Upper lobe of left lung (tissue), 6 donors: ENCODE measurements around the gene ERICH2. TPM values are rescaled to one million over a fixed set of nuclear protein-coding genes. Genes with fewer than 3 reads are reported as not detected.

ENCODE experiments used
- ATAC-seq, 2 donors: fragments of 200-7000 bp; cut with Tn5 transposase; one replicate each; pipeline ENCODE4 v1.9.1; 2022; ENCODE audit warnings: mild to moderate bottlenecking in 2 of 2, moderate library complexity in 2 of 2; ENCODE audit not compliant: low FRiP score in 2 of 2
- DNase-seq, 2 donors: peaks; one replicate each; pipeline ENCODE4 v3.0.0-alpha.2; 2019 to 2020
- H3K27ac ChIP-seq, 4 donors: fragments of 200-600 bp; sonication (generic); one replicate each; pipeline ENCODE4 v1.5.1; 2016 to 2019
- H3K27me3 ChIP-seq, 4 donors: fragments of 200-600 bp; sonication (generic); one replicate each; pipeline ENCODE4 v1.5.1; 2017 to 2019
- H3K36me3 ChIP-seq, 4 donors: fragments of 200-600 bp; sonication (generic); one replicate each; pipeline ENCODE4 v1.5.1; 2016 to 2019
- H3K4me1 ChIP-seq, 4 donors: fragments of 200-600 bp; sonication (generic); one replicate each; pipeline ENCODE4 v1.5.1; 2018 to 2019
- H3K4me3 ChIP-seq, 4 donors: fragments of 200-600 bp; sonication (generic); one replicate each; pipeline ENCODE4 v1.5.1; 2017 to 2019; ENCODE audit warnings: mild to moderate bottlenecking in 2 of 4, moderate library complexity in 1 of 4
- H3K9me3 ChIP-seq, 4 donors: fragments of 200-600 bp; sonication (generic); one replicate each; pipeline ENCODE4 v1.5.1; 2018 to 2019
- CTCF ChIP-seq, 6 experiments: fragments of 450-650 bp in 4 of 6; fragments of 200-600 bp in 2 of 6; sonication (generic) in 2 of 6; IDR thresholded peaks; one replicate each; pipeline ENCODE4 v1.5.1; 2016 to 2019; ENCODE audit warnings: antibody characterized with exemption in 6 of 6
- EP300 ChIP-seq, 4 donors: sonication (generic); formaldehyde crosslinking; IDR thresholded peaks; one replicate each; pipeline ENCODE4 v1.5.1; 2017; ENCODE audit warnings: antibody characterized with exemption in 4 of 4, control low read depth in 2 of 4
- POLR2A ChIP-seq, 4 donors: fragments of 450-650 bp; IDR thresholded peaks; one replicate each; pipeline ENCODE4 v1.5.1; 2016 to 2017; ENCODE audit warnings: antibody characterized with exemption in 4 of 4, mild to moderate bottlenecking in 2 of 4
- POLR2AphosphoS5 ChIP-seq, 2 donors: sonication (generic); formaldehyde crosslinking; IDR thresholded peaks; one replicate each; pipeline ENCODE4 v1.5.1; 2017; ENCODE audit warnings: antibody characterized with exemption in 2 of 2
- WGBS, 2 donors: methylation state at CpG; one replicate each; pipeline ENCODE4 v1.1.5; 2017 to 2018; 5-methylcytosine and 5-hydroxymethylcytosine counted together
- total RNA-seq, 6 donors: library from RNA; depleted of rRNA in 4 of 6; stranded (reverse); fragments of >200 nt in 4 of 6; gene quantifications; one replicate each; pipeline versions ENCODE4 v1.1.0 to v1.2.1, GENCODE V29; 2016 to 2021
- donor health status: DM: no; HTN: no; CAD: no; lungs with moderate emphysema.
- donor health status: DM: no; HTN: yes; CAD: no; lungs with severe emphysema.

ERICH2 gene
- total RNA-seq, 6 donors from 2014 or later: 1.6 to 19.7 (median 4.3) TPM

GRCh38 chr2:170812710-170813600, 42.8 kb downstream of the ERICH2 start:
- peak in 1 of 2 donors; percentile 72 for ATAC-seq
- DNase-seq: no peak
- Histone ChIP-seq H3K4me3 (no peak overlapping the region), H3K36me3 (no peaks in the 10 kb centered on the region), H3K27ac (no peak overlapping the region), H3K4me1 (peaks cover 26 to 43% (median 31%) of the 10 kb centered on the region in 4 donors), H3K9me3 (no peaks in the 10 kb centered on the region), H3K27me3 (peaks cover 2 to 49% (median 37%) of the 10 kb centered on the region in 4 donors)
- TF ChIP-seq EP300 (IDR thresholded peaks at IDR 0.05) (no peak), CTCF (IDR thresholded peaks at IDR 0.05) (peak; percentile 48 to 77 (median 64))
- WGBS, 2 donors: 2 to 7% methylated on average over 14 of the region's 14 CpGs

GRCh38 chr2:170813611-170814532, 43.7 kb downstream of the ERICH2 start:
- Histone ChIP-seq H3K4me3 (no peak overlapping the region), H3K27ac (no peak overlapping the region), H3K27me3 (peaks cover 4 to 58% (median 44%) of the 10 kb centered on the region in 4 donors), H3K9me3 (no peaks in the 10 kb centered on the region), H3K4me1 (peaks cover 35 to 52% (median 40%) of the 10 kb centered on the region in 4 donors), H3K36me3 (no peaks in the 10 kb centered on the region)
- DNase-seq (peak in 1 of 2 donors; percentile 39), ATAC-seq (peak in 1 of 2 donors; percentile 38)
- WGBS, 2 donors: 6 to 7% methylated on average over 40 to 41 of the region's 41 CpGs
- TF ChIP-seq POLR2A (IDR thresholded peaks at IDR 0.05): no peak
- no peak for TF ChIP-seq CTCF (IDR thresholded peaks at IDR 0.05)
- TF ChIP-seq EP300 (IDR thresholded peaks at IDR 0.05): no peak
- TF ChIP-seq POLR2AphosphoS5 (IDR thresholded peaks at IDR 0.05): no peak

- no peak overlapping the region for H3K27ac ChIP-seq
- 11 to 15% methylated on average over 31 of the region's 31 CpGs for WGBS, 2 donors
- no peaks in the 10 kb centered on the region for H3K36me3 ChIP-seq
- peaks cover 4 to 63% (median 48%) of the 10 kb centered on the region in 4 donors for H3K27me3 ChIP-seq
- no peak for ATAC-seq
- no peak overlapping the region for H3K4me3 ChIP-seq
- DNase-seq: no peak
- TF ChIP-seq EP300 (IDR thresholded peaks at IDR 0.05): no peak
- no peak for TF ChIP-seq POLR2AphosphoS5 (IDR thresholded peaks at IDR 0.05)
- TF ChIP-seq CTCF (IDR thresholded peaks at IDR 0.05): no peak
- TF ChIP-seq POLR2A (IDR thresholded peaks at IDR 0.05): no peak
- no peaks in the 10 kb centered on the region for H3K9me3 ChIP-seq
- H3K4me1 ChIP-seq: peaks cover 35 to 56% (median 43%) of the 10 kb centered on the region in 4 donors
These were observed 44.5 kb downstream of the ERICH2 start for GRCh38 chr2:170814533-170815230.

- peaks cover 41 to 62% (median 49%) of the 10 kb centered on the region in 4 donors for H3K4me1 ChIP-seq
- DNase-seq (no peak), ATAC-seq (peak in 1 of 2 donors; percentile 3)
- whole genome bisulfite sequencing, 2 donors: 4 to 5% methylated on average over 19 of the region's 19 CpGs
- H3K27me3 ChIP-seq: peaks cover 4 to 69% (median 55%) of the 10 kb centered on the region in 4 donors
- no peak overlapping the region for H3K4me3 ChIP-seq
- H3K9me3 ChIP-seq: no peaks in the 10 kb centered on the region
- no peaks in the 10 kb centered on the region for H3K36me3 ChIP-seq
- TF ChIP-seq POLR2A (IDR thresholded peaks at IDR 0.05) (no peak), EP300 (IDR thresholded peaks at IDR 0.05) (no peak), CTCF (IDR thresholded peaks at IDR 0.05) (no peak), POLR2AphosphoS5 (IDR thresholded peaks at IDR 0.05) (no peak)
- H3K27ac ChIP-seq: no peak overlapping the region
These were observed 45.1 kb downstream of the ERICH2 start for GRCh38 chr2:170815311-170815710.
